Stimulated activated CD8-positive, alpha-beta memory T cell treated with anti-CD3 and anti-CD28 coated beads, Interleukin-15, amount 100 ng/mL, for 48 hours (primary cell): ENCODE results near the gene BTBD7.
"Not testable (repeated sequence)": the region's sequence is repeated elsewhere in the genome, so short reads cannot be mapped to it uniquely, and the experiment has no call there.

Source experiments
- DNase-seq, 2 donors: peaks; one replicate each; pipeline ENCODE4 v3.0.0-alpha.2; 2020; ENCODE audit warnings: low read depth in 2 of 2

The BTBD7 gene

GRCh38 chr14:93332853-93333630, at the start of gene BTBD7:
BTBD7 (minus strand) TSS chr14:93333036; CDS start chr14:93296051, 36,985 bp downstream.
- DNase-seq, result peak; percentile 93 to 94

GRCh38 chr14:93381644-93382043, 48.8 kb upstream of the BTBD7 start:
- DNase-seq, result no peak

GRCh38 chr14:93379831-93380230, 47.0 kb upstream of the BTBD7 start:
- DNase-seq, result no peak

- no peak for DNase-seq
Observed at GRCh38 chr14:93375673-93376156, 42.9 kb upstream of the BTBD7 start.

- DNase-seq, result no peak
Observed at GRCh38 chr14:93369713-93370266, 37.0 kb upstream of the BTBD7 start.

- no peak for DNase-seq
Observed at GRCh38 chr14:93368996-93369712, 36.3 kb upstream of the BTBD7 start.

- not testable (repeated sequence) for DNase-seq
Observed at GRCh38 chr14:93354873-93355272, 22.0 kb upstream of the BTBD7 start.

- no peak for DNase-seq
Observed at GRCh38 chr14:93348292-93348691, 15.5 kb upstream of the BTBD7 start.

- DNase-seq, result no peak
Observed at GRCh38 chr14:93347850-93348249, 15.0 kb upstream of the BTBD7 start.

GRCh38 chr14:93346926-93347721, 14.3 kb upstream of the BTBD7 start, which contains the start of gene COX8C:
COX8C (plus strand) TSS chr14:93347182; CDS start chr14:93347269, 87 bp downstream.
- no peak for DNase-seq

GRCh38 chr14:93343797-93344196, 11.0 kb upstream of the BTBD7 start:
- DNase-seq, result no peak

GRCh38 chr14:93343266-93343665, 10.4 kb upstream of the BTBD7 start:
- no peak for DNase-seq

- DNase-seq, result no peak
Observed at GRCh38 chr14:93337884-93338283, 5.0 kb upstream of the BTBD7 start.

- peak in 1 of 2 donors; percentile 19 for DNase-seq
Observed at GRCh38 chr14:93337143-93337753, 4.4 kb upstream of the BTBD7 start.

- no peak for DNase-seq
Observed at GRCh38 chr14:93333631-93334103, 831 bp upstream of the BTBD7 start.

- DNase-seq, result peak; percentile 17 to 23
Observed at GRCh38 chr14:93332397-93332852, 411 bp downstream of the BTBD7 start.

GRCh38 chr14:93331728-93332396, 974 bp downstream of the BTBD7 start:
- DNase-seq, result no peak

GRCh38 chr14:93331002-93331727, 1.7 kb downstream of the BTBD7 start:
- no peak for DNase-seq

GRCh38 chr14:93330609-93331000, 2.2 kb downstream of the BTBD7 start:
- DNase-seq, result no peak
